Measurements from ENCODE around the gene C1QA. TPM values are rescaled to one million over a fixed set of nuclear protein-coding genes. Genes with fewer than 3 reads are reported as not detected.

The C1QA gene
- total RNA-seq, 4 donors from 2014 or later = 11.7 to 167 (median 68.4) TPM

GRCh38 chr1:22641906-22642636 is 5.6 kb downstream of the C1QA start:
- H3K27ac ChIP-seq = no peak overlapping the region
- peaks cover 0 to 73% (median 0%) of the 10 kb centered on the region in 4 donors for H3K27me3 ChIP-seq
- 4 to 16% methylated on average over 8 to 10 of the region's 18 CpGs for WGBS, 2 donors
- TF ChIP-seq CTCF (IDR thresholded peaks at IDR 0.05) = peak; percentile 76 to 91 (median 85)
- TF ChIP-seq POLR2A (IDR thresholded peaks at IDR 0.05) = no peak
- H3K4me1 ChIP-seq = peaks cover 3 to 9% (median 3%) of the 10 kb centered on the region in 3 donors
- no peaks in the 10 kb centered on the region for H3K9me3 ChIP-seq
- H3K4me3 ChIP-seq = no peak overlapping the region
- DNase-seq = no peak
- intact Hi-C loops (cut with DNase I) = loop anchor here (2.0 to 10.0 kb wide), 2 partner anchors 117 to 221 kb away; no protein-coding TSS in a partner anchor
- no peaks in the 10 kb centered on the region for H3K36me3 ChIP-seq

- Histone ChIP-seq H3K27ac (peak within 1 kb of the TSS in 3 of 4 donors; percentile 21 to 61 (median 42)), H3K4me1 (peaks cover 3 to 9% (median 3%) of the 10 kb centered on the region in 3 donors), H3K36me3 (no peaks in the 10 kb centered on the region), H3K27me3 (peaks cover 0 to 68% (median 0%) of the 10 kb centered on the region in 4 donors), H3K4me3 (peak within 1 kb of the TSS in 3 of 4 donors; percentile 24 to 47 (median 37)), H3K9me3 (no peaks in the 10 kb centered on the region)
- WGBS, 2 donors = 49 to 57% methylated on average over 3 to 8 of the region's 8 CpGs
- TF ChIP-seq POLR2A (IDR thresholded peaks at IDR 0.05) (no peak), CTCF (IDR thresholded peaks at IDR 0.05) (no peak)
- DNase-seq = no peak
- intact Hi-C loops (cut with DNase I) = loop anchor here (2.0 to 10.0 kb wide), 2 partner anchors 119 to 223 kb away; no protein-coding TSS in a partner anchor
These were observed 7.0 kb downstream of the C1QA start, which contains the start of gene C1QC for GRCh38 chr1:22643381-22643780. Gene C1QC, plus strand, starts transcription at chr1:22643633. Its CDS starts 391 bp downstream, at chr1:22644024.

DNA sequence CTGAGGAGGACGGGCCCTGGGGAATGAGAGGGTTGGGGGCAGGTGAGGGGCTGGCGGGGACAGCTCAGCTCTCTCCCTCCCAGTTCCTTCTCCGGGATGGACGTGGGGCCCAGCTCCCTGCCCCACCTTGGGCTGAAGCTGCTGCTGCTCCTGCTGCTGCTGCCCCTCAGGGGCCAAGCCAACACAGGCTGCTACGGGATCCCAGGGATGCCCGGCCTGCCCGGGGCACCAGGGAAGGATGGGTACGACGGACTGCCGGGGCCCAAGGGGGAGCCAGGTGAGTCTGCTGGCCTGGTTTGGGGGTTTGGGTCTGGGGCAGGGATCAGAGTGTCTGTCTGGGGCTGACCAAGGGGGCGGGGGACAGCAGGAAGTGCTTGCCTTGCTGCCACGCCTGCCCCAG is 7.5 kb downstream of the C1QA start:
- Histone ChIP-seq H3K27me3 (peaks cover 0 to 62% (median 0%) of the 10 kb centered on the region in 4 donors), H3K4me3 (peak overlapping the region in 3 of 4 donors; percentile 24 to 47 (median 37)), H3K4me1 (peaks cover 3 to 9% (median 3%) of the 10 kb centered on the region in 3 donors), H3K27ac (peak overlapping the region in 3 of 4 donors; percentile 21 to 61 (median 42)), H3K9me3 (no peaks in the 10 kb centered on the region), H3K36me3 (no peaks in the 10 kb centered on the region)
- intact Hi-C loops (cut with DNase I) = loop anchor here (2.0 to 10.0 kb wide), 2 partner anchors 119 to 223 kb away; no protein-coding TSS in a partner anchor
- TF ChIP-seq POLR2A (IDR thresholded peaks at IDR 0.05) = no peak
- TF ChIP-seq CTCF (IDR thresholded peaks at IDR 0.05) = no peak
- DNase-seq = no peak
- 62% methylated on average over 9 of the region's 12 CpGs; no CpG with 5 or more reads in 1 of the 2 donors for WGBS, 2 donors

DNA sequence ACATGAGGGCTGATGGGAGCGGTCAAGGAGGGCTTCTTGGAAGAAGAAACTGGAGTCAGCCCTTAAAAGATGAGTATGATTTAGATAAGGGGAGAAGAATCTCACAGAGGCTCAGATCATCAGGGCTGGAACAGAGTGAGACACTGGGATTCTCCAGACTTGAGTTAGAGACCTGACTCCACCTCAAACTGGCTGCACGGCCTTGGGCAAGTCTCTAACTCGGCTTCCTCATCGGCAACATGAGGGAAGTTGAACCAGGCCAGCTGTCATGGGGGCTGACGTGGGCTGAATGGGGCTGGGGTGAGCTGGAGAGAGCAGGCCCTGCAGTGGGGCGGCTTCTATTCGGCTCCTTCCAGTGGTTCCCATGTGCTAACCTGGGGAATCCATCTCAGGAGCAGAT is 9.5 kb downstream of the C1QA start:
- Histone ChIP-seq H3K27me3 (peaks cover 0 to 46% (median 0%) of the 10 kb centered on the region in 4 donors), H3K36me3 (no peaks in the 10 kb centered on the region), H3K4me1 (peaks cover 3 to 9% (median 3%) of the 10 kb centered on the region in 3 donors), H3K9me3 (no peaks in the 10 kb centered on the region), H3K27ac (peak overlapping the region in 2 of 4 donors; percentile 1 to 58), H3K4me3 (peak overlapping the region in 2 of 4 donors; percentile 37 to 47)
- no peak for TF ChIP-seq POLR2A (IDR thresholded peaks at IDR 0.05)
- no peak for TF ChIP-seq CTCF (IDR thresholded peaks at IDR 0.05)
- 67 to 70% methylated on average over 4 to 7 of the region's 7 CpGs for WGBS, 2 donors
- intact Hi-C loops (cut with DNase I) = loop anchor here (10.0 kb wide), 1 partner anchor 121 kb away; no protein-coding TSS in a partner anchor
- no peak for DNase-seq

DNA sequence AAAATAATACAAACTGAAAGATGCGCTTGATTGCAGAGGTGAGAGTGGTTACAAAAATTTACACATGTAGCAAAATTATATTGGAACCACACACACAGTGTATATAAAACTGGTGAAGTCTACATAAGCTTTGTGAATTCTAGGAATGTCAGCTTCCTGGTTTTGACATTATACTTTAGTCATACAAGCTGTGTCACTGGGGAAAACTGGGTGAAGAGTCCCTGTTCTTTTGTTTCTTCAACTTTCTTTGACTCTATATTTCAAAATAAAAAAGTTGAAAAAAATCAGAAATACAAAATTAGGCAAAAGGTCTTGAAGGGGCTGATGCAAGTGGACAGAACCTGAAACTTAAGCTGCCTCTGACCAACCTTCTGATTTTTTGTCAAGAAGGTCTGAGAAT is 10.0 kb downstream of the C1QA start:
- Histone ChIP-seq H3K9me3 (no peaks in the 10 kb centered on the region), H3K27ac (no peak overlapping the region), H3K4me1 (peaks cover 3 to 9% (median 3%) of the 10 kb centered on the region in 3 donors), H3K36me3 (no peaks in the 10 kb centered on the region), H3K4me3 (no peak overlapping the region), H3K27me3 (peaks cover 0 to 46% (median 0%) of the 10 kb centered on the region in 4 donors)
- intact Hi-C loops (cut with DNase I) = loop anchor here (10.0 kb wide), 1 partner anchor 122 kb away; no protein-coding TSS in a partner anchor
- TF ChIP-seq CTCF (IDR thresholded peaks at IDR 0.05) (no peak), POLR2A (IDR thresholded peaks at IDR 0.05) (no peak)
- DNase-seq = no peak
- WGBS, 2 donors = 50 to 82% methylated on average over 1 of the region's 1 CpG
